Measurements from ENCODE around the gene SENP8. TPM values are rescaled to one million over a fixed set of nuclear protein-coding genes. Genes with fewer than 3 reads are reported as not detected.
"Not testable (repeated sequence)": the region's sequence is repeated elsewhere in the genome, so short reads cannot be mapped to it uniquely, and the experiment has no call there.

SENP8 gene
- 1.4 and 2.5 TPM in 2 replicates for total RNA-seq

DNA sequence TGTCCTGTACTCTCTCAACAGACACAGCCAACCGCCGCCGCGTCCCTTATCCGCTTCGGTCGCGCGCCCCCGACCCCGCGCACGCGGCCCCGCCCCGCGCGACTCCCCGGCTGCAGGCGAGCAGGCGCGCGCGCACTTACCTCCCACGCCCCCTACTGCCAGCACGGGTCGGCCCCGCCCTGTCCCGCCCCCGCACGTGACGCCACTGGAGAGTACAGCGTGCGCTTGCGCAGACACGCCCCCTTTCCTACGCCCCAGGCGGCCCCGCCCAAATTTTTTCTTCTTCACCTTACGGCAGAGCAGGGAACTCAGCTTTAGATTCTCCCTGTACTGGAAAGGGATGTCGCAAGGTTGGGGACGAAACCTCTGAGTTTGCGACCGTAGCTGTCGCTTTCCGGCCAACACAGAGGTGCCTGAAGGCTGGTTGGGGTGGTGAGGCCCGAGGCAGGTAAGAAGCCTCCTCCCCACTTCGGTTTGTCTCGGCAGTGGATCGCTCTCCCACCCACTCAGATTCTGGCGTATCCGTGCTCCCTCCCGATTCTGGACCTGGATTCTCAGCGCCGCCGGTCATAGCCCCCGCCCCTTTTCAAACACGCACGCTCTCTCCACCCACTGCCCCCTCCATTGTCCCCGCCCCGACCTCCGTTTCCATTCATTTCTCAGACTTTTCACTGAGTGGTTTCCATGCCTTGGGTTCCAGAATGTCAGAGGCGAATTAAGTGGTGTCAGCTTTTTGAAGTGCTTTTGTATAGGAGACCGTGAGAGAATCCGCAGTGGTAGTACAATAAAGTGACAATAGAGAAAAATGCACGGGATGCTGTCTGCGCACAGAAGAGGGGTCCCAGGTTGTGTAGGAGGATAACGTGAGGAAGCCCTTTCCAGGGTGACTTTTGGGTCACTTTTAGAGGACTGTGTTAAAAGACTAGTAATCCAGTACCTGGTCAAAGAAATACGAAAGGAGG is at the start of gene SENP8, which contains the start of gene MYO9A:
SENP8 (plus strand) TSS at position 387 of the 962 bp plus-strand sequence. CDS start 21,221 bp downstream, outside the sequence.
MYO9A (minus strand) TSS at position 134 of the 962 bp plus-strand sequence. CDS start 71,587 bp downstream, outside the sequence.
- DNase-seq (ENCODE audit: extremely low read depth, low read depth, low spot score), result peak; percentile 90

GRCh38 chr15:72068856-72069255 is 49.3 kb upstream of the SENP8 start:
- DNase-seq (ENCODE audit: extremely low read depth, low read depth, low spot score), result no peak

- DNase-seq (ENCODE audit: extremely low read depth, low read depth, low spot score), result no peak
These were observed 47.3 kb upstream of the SENP8 start for GRCh38 chr15:72070817-72071447.

GRCh38 chr15:72071448-72071825 is 46.8 kb upstream of the SENP8 start:
- DNase-seq (ENCODE audit: extremely low read depth, low read depth, low spot score), result not testable (repeated sequence)

DNA sequence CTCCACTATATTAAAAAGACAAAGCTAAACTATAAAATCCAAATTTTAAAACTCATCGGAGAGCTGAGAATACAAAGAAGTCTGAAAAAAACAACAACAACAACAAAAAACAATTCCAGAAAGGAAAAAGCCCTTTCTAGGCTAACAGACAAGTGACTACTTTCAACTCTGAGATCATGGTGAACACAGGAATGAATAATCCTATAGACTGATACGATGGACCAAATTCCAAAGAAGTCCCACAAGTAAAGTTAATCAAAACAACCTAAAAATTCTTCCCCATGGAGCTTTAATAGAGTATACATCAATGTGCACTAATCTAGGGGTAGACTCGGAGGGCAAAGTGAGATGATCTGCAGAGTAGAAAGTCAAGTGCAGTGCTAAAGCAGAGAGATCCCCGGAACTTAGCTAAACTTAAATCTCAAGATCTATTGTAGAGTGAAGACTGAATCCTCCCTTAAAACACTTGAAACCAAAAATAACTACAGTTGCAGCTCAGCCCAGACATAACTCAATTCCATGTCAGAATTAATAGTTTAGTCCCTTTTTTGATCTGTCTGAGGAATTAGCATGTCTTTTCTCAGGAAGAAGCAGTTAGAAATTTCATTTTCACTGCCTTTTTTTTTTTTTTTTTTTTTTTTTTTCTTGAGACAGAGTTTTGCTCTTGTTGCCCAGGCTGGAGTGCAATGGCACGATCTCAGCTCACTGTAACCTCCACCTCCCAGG is 43.7 kb upstream of the SENP8 start:
- DNase-seq (ENCODE audit: extremely low read depth, low read depth, low spot score), result no peak

DNA sequence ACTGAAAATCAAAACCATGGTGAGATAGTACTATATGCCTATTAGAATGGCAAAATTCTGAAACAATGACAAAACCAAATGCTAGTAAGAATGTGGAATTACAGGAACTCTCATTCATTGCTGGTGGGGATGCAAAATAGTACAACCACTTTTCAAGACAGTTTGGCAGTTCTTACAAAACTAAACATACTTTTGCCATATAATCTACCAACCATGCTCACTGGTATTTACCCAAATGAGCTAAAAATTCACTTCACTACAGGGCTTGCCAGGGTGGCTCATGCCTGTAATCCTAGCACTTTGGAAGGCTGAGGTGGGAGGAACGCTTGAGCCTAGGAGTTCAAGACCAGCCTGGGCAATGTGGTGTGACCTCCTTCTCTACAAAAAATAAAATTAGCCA is 40.3 kb upstream of the SENP8 start:
- no peak for DNase-seq (ENCODE audit: extremely low read depth, low read depth, low spot score)

- no peak for DNase-seq (ENCODE audit: extremely low read depth, low read depth, low spot score)
These were observed 39.3 kb upstream of the SENP8 start for GRCh38 chr15:72078887-72079286.

DNA sequence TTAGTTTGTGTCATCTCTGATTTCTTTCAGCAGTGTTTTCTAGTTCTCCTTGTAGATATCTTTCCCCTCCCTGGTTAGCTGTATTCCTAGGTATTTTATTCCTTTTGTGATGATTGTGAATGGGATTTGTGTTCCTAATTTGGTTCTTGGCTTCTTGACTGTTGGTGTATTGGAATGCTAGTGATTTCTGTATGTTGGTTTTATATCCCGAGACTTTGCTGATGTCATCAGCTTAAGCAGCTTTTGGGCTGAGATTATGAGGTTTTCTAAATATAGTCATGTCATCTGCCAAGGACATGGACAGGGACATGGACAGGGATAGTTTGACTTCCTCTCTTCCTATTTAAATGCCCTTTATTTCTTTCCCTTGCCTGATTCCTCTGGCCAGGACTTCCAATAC is 36.0 kb upstream of the SENP8 start:
- no peak for DNase-seq (ENCODE audit: extremely low read depth, low read depth, low spot score)

DNA sequence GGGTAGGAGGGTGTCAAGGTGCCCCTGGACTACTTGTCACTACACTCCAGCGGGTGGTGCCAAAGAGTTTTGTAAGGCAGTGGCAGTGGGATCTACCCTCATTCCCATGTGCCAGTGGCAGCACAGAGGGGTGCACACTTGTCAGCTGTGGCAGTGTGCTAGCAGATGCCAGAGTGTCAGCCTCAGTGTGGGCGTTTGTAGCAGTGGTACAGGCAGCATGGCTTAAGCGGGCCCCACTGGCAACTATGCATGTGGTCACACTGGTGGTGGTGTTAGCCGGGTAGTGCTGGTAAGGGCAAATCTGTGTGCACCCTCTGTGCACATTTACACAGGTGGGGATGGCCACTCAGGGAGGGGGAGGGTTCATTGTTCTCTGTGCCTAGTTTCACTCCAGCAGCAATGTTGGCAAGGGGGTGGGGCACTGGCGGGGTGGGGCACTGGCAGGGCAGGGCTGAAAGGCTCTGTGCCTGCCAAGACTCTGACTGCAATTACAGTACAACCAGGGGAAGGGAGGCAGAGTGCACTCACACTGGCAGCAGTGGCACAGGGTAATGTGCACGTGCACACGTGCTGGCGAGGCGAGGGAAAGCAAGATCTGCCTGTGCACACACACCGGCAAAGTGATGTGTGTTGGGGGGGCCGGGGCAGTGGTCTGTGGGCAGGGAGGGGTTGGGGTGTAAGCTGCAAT is 32.0 kb upstream of the SENP8 start:
- no peak for DNase-seq (ENCODE audit: extremely low read depth, low read depth, low spot score)

DNA sequence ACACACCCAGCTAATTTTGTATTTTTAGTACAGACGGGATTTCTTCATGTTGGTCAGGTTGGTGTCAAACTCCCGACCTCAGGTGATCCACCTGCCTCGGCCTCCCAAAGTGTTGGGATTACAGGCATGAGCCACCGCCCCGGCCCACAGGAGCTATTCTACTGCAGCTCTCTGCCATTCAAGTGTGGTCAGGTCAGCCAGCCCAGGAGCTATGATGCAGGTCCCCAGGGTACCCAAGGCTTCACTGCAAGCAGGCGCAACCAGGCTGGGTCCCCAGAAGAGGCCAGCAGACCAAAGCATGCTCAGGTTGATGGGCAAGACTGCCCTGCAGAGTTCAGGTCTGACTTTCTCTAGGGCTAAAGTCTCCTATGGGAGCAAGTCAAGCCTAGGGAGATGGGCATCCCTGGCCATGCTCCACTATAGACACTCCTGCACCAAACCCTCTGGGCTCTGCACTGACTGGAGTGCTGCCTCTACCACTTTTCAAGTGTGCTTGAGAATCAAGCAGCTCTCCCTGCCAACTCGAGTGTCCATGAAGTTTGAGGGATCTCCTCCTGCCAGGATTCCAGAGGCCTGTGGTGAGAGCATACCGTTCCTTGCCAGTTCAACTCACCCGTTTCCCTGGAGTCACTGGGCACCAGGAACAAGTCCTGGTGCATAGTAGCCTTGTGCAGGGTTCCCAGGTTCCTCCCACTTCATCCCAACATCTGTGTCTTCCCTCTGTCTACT is 31.1 kb upstream of the SENP8 start:
- no peak for DNase-seq (ENCODE audit: extremely low read depth, low read depth, low spot score)

- no peak for DNase-seq (ENCODE audit: extremely low read depth, low read depth, low spot score)
These were observed 26.2 kb upstream of the SENP8 start for GRCh38 chr15:72092006-72092405.

DNA sequence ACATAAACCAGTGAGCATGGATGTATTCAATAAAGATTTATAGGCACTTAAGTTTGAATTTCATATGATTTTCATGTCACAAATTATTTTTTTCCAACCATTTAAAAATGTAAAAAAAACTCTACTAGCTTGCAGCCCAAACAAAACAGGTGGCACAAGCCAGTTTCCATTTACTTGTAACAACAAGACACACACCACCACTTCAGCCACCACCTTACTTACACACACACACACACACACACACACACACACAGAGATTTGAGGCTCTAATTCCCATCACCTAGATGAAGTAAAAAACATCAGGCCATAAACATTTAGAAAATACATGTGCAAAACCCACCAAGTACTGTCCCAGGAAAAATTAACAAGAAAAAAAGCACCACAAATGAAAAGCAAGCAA is 25.5 kb upstream of the SENP8 start:
- no peak for DNase-seq (ENCODE audit: extremely low read depth, low read depth, low spot score)

- DNase-seq (ENCODE audit: extremely low read depth, low read depth, low spot score), result no peak
These were observed 21.4 kb upstream of the SENP8 start for GRCh38 chr15:72096796-72097195.

- DNase-seq (ENCODE audit: extremely low read depth, low read depth, low spot score), result no peak
These were observed 20.2 kb upstream of the SENP8 start for GRCh38 chr15:72098040-72098439.

- DNase-seq (ENCODE audit: extremely low read depth, low read depth, low spot score), result no peak
These were observed 19.0 kb upstream of the SENP8 start for GRCh38 chr15:72099155-72099554.

GRCh38 chr15:72100551-72100950 is 17.7 kb upstream of the SENP8 start:
- not testable (repeated sequence) for DNase-seq (ENCODE audit: extremely low read depth, low read depth, low spot score)

DNA sequence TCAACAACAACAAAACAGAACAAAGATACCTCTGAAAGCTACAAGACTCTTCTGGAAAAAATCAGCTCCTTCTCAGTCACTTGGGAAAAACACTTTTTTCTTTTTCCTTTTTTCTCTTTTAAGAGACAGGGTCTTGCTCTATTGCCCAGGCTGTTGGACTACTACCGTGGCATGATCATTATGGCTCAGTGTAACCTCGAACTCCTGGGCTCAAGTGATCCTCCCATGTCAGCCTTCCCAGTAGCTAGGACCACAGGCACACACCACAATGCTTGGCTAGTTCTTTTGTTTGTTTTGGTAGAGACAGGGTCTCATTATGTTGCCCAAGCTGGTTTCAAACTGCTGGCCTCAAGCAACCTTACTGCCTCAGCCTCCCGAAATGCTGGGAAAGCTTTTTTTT is 13.1 kb upstream of the SENP8 start:
- no peak for DNase-seq (ENCODE audit: extremely low read depth, low read depth, low spot score)

- DNase-seq (ENCODE audit: extremely low read depth, low read depth, low spot score), result no peak
These were observed 12.1 kb upstream of the SENP8 start for GRCh38 chr15:72106068-72106467.

DNA sequence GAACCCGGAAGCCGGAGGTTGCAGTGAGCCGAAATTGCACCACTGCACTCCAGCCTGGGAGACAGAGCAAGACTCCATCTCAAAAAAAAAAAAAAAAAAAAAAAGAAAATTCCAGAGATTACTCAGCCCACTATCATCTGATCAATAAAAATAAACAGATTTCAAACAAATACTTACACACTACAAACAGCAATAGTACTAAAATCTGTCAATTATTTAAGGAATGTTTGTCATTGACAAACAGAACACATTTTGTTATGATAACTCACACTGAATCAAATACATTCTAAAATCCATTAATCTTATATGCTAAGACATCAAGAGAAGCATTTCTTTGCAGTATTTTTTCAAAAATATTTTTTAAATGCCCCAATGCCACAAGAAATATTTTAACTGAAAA is 7.8 kb upstream of the SENP8 start:
- DNase-seq (ENCODE audit: extremely low read depth, low read depth, low spot score), result no peak

GRCh38 chr15:72112116-72112515 is 6.1 kb upstream of the SENP8 start:
- DNase-seq (ENCODE audit: extremely low read depth, low read depth, low spot score), result no peak

Data from glomerular endothelial cell (primary cell).